Stomach smooth muscle (tissue), 2 donors: ENCODE measurements around the gene TTC21A.

Source experiments
- H3K27ac ChIP-seq: one replicate; pipeline ENCODE4 v1.7.0; 2013; ENCODE audit warnings: mild to moderate bottlenecking, low read length, inconsistent platforms
- H3K27me3 ChIP-seq, 2 donors: one replicate each; pipeline ENCODE4 v1.7.0; 2013; ENCODE audit warnings: low read length in 2 of 2; ENCODE audit not compliant: insufficient read depth in 2 of 2, control insufficient read depth in 1 of 2
- H3K36me3 ChIP-seq, 2 donors: one replicate each; pipeline ENCODE4 v1.7.0; 2013; ENCODE audit warnings: low read length in 2 of 2; ENCODE audit not compliant: control insufficient read depth in 2 of 2, insufficient read depth in 2 of 2
- H3K4me1 ChIP-seq: one replicate; pipeline ENCODE4 v1.7.0; 2013; ENCODE audit warnings: low read length; ENCODE audit not compliant: control insufficient read depth, insufficient read depth
- H3K4me3 ChIP-seq, 2 donors: one replicate each; pipeline ENCODE4 v1.7.0; 2013; ENCODE audit warnings: low read length in 2 of 2
- H3K9ac ChIP-seq, 2 donors: one replicate each; pipeline ENCODE4 v1.7.0; 2013; ENCODE audit warnings: low read length in 2 of 2, mild to moderate bottlenecking in 1 of 2
- H3K9me3 ChIP-seq, 2 donors: one replicate each; pipeline ENCODE4 v1.7.0; 2013; ENCODE audit warnings: low read length in 2 of 2; ENCODE audit not compliant: control insufficient read depth in 2 of 2
- donor health status: healthy.
- donor health status: Pancreatic carcinoma.

Gene TTC21A

GRCh38 chr3:39106281-39106811, 1.1 kb upstream of the TTC21A start:
- Histone ChIP-seq H3K9me3 (no peaks in the 10 kb centered on the region), H3K4me1 (peaks cover 49% of the 10 kb centered on the region), H3K27ac (peak overlapping the region; percentile 90), H3K27me3 (no peaks in the 10 kb centered on the region), H3K36me3 (peaks cover 0 to 2% of the 10 kb centered on the region in 2 donors), H3K4me3 (peak overlapping the region; percentile 83 to 91), H3K9ac (peak overlapping the region; percentile 86 to 90)

- Histone ChIP-seq H3K4me3 (peak overlapping the region; percentile 83 to 91), H3K9me3 (no peaks in the 10 kb centered on the region), H3K4me1 (peaks cover 46% of the 10 kb centered on the region)
These were observed 561 bp upstream of the TTC21A start for GRCh38 chr3:39106851-39107387.

GRCh38 chr3:39108200-39108710, 775 bp downstream of the TTC21A start:
- H3K36me3 ChIP-seq, result peaks cover 0 to 2% of the 10 kb centered on the region in 2 donors
- H3K27me3 ChIP-seq, result no peaks in the 10 kb centered on the region
- H3K27ac ChIP-seq, result peak overlapping the region; percentile 90
- H3K4me1 ChIP-seq, result peaks cover 41% of the 10 kb centered on the region
- H3K4me3 ChIP-seq, result peak overlapping the region; percentile 83 to 91
- H3K9ac ChIP-seq, result peak overlapping the region; percentile 86 to 90
- no peaks in the 10 kb centered on the region for H3K9me3 ChIP-seq

More at GRCh38 chr3:39106851-39107387, 561 bp upstream of the TTC21A start:
- Histone ChIP-seq H3K9ac (peak overlapping the region; percentile 86 to 90), H3K27me3 (no peaks in the 10 kb centered on the region), H3K27ac (peak overlapping the region; percentile 90), H3K36me3 (peaks cover 0 to 2% of the 10 kb centered on the region in 2 donors)

GRCh38 chr3:39109086-39109485, 1.6 kb downstream of the TTC21A start:
- H3K4me1 ChIP-seq, result peaks cover 35% of the 10 kb centered on the region
- H3K9ac ChIP-seq, result peak overlapping the region in 1 of 2 donors; percentile 47
- H3K27me3 ChIP-seq, result no peaks in the 10 kb centered on the region
- no peak overlapping the region for H3K27ac ChIP-seq
- H3K9me3 ChIP-seq, result no peaks in the 10 kb centered on the region
- peaks cover 0 to 2% of the 10 kb centered on the region in 2 donors for H3K36me3 ChIP-seq
- peak overlapping the region in 1 of 2 donors; percentile 15 for H3K4me3 ChIP-seq

GRCh38 chr3:39110041-39110639, 2.7 kb downstream of the TTC21A start:
- H3K36me3 ChIP-seq, result peaks cover 0 to 2% of the 10 kb centered on the region in 2 donors
- H3K9me3 ChIP-seq, result no peaks in the 10 kb centered on the region
- no peaks in the 10 kb centered on the region for H3K27me3 ChIP-seq
- H3K9ac ChIP-seq, result no peak overlapping the region
- peaks cover 26% of the 10 kb centered on the region for H3K4me1 ChIP-seq
- no peak overlapping the region for H3K4me3 ChIP-seq
- no peak overlapping the region for H3K27ac ChIP-seq

GRCh38 chr3:39112113-39112512, 4.6 kb downstream of the TTC21A start:
- H3K36me3 ChIP-seq, result peaks cover 0 to 2% of the 10 kb centered on the region in 2 donors
- H3K27ac ChIP-seq, result no peak overlapping the region
- H3K9ac ChIP-seq, result no peak overlapping the region
- no peaks in the 10 kb centered on the region for H3K9me3 ChIP-seq
- H3K27me3 ChIP-seq, result no peaks in the 10 kb centered on the region
- H3K4me1 ChIP-seq, result peaks cover 8% of the 10 kb centered on the region
- H3K4me3 ChIP-seq, result no peak overlapping the region

- peaks cover 8% of the 10 kb centered on the region for H3K4me1 ChIP-seq
- no peak overlapping the region for H3K9ac ChIP-seq
- H3K27ac ChIP-seq, result no peak overlapping the region
- no peaks in the 10 kb centered on the region for H3K27me3 ChIP-seq
- H3K36me3 ChIP-seq, result peaks cover 1 to 2% of the 10 kb centered on the region in 2 donors
- H3K4me3 ChIP-seq, result no peak overlapping the region
- H3K9me3 ChIP-seq, result no peaks in the 10 kb centered on the region
These were observed 5.1 kb downstream of the TTC21A start for GRCh38 chr3:39112535-39112934.

GRCh38 chr3:39113291-39113690, 5.8 kb downstream of the TTC21A start:
- H3K4me1 ChIP-seq, result peaks cover 2% of the 10 kb centered on the region
- H3K27ac ChIP-seq, result no peak overlapping the region
- no peak overlapping the region for H3K9ac ChIP-seq
- H3K27me3 ChIP-seq, result no peaks in the 10 kb centered on the region
- H3K9me3 ChIP-seq, result no peaks in the 10 kb centered on the region
- H3K4me3 ChIP-seq, result no peak overlapping the region
- H3K36me3 ChIP-seq, result peaks cover 3 to 6% of the 10 kb centered on the region in 2 donors

GRCh38 chr3:39114456-39114855, 7.0 kb downstream of the TTC21A start:
- Histone ChIP-seq H3K4me1 (no peaks in the 10 kb centered on the region), H3K9me3 (no peaks in the 10 kb centered on the region), H3K27ac (no peak overlapping the region), H3K27me3 (no peaks in the 10 kb centered on the region), H3K4me3 (no peak overlapping the region), H3K9ac (no peak overlapping the region), H3K36me3 (peaks cover 4 to 7% of the 10 kb centered on the region in 2 donors)

- Histone ChIP-seq H3K4me3 (no peak overlapping the region), H3K4me1 (no peaks in the 10 kb centered on the region), H3K27ac (no peak overlapping the region), H3K9me3 (no peaks in the 10 kb centered on the region), H3K9ac (no peak overlapping the region), H3K36me3 (peaks cover 5 to 6% of the 10 kb centered on the region in 2 donors), H3K27me3 (no peaks in the 10 kb centered on the region)
These were observed 8.4 kb downstream of the TTC21A start for GRCh38 chr3:39115870-39116269.

- no peaks in the 10 kb centered on the region for H3K9me3 ChIP-seq
- peaks cover 5 to 6% of the 10 kb centered on the region in 2 donors for H3K36me3 ChIP-seq
- no peaks in the 10 kb centered on the region for H3K27me3 ChIP-seq
These were observed 10.6 kb downstream of the TTC21A start for GRCh38 chr3:39118079-39118478.

More at GRCh38 chr3:39118079-39118478, 10.6 kb downstream of the TTC21A start:
- no peak overlapping the region for H3K4me3 ChIP-seq
- no peak overlapping the region for H3K9ac ChIP-seq
- no peak overlapping the region for H3K27ac ChIP-seq
- no peaks in the 10 kb centered on the region for H3K4me1 ChIP-seq
